GM21737 (cell line): ENCODE data around the gene CCR9.

Experiments
- ATAC-seq: cut with Tn5 transposase; IDR thresholded peaks from one replicate; pipeline ENCODE4 v1.9.1; 2021; ENCODE audit warnings: mild to moderate bottlenecking, moderate library complexity; ENCODE audit not compliant: unreplicated experiment

CCR9 gene

DNA sequence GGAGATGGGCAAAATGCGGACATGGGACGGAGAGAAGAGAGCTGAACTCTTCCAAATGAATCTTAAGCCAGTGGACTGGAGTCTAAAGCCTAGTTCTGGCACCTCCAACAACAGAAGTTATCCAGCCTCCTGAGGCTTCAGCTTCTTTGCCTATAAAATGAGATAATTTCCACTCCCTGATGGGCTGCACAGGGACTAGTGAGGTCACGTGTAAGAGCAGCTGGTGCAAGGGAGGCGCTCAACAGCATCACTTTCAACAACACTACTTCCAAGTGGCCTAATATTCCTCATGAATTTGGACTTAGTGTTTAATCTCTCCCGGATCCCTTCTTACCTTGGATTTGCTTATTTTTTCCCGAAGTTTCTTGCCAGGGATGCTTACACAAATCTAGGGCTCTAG is 65.6 kb downstream of the CCR9 start:
- no peak for ATAC-seq

DNA sequence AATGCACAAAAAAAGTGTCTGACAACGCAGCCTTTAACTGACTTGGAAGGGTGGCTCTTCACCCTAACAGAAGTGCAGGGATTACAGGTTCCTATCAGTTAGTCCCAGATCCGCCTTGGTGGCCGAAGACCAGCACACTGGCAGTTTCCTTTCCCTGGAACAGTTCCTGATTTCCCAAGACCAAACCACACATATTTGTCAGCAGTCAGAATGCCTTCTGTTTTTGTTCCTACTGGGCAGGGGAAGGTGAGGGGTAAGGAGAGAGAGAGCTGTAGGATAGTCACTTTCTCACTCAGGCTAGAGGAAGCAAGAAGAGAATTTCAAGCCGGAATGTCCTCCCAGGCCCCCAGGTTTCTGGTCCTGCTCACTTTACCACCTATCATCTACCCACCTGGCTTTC is 66.1 kb downstream of the CCR9 start:
- no peak for ATAC-seq
